GM19351 (cell line): ENCODE measurements around the gene RAD51.

Experiments
- ATAC-seq: cut with Tn5 transposase; IDR thresholded peaks from one replicate; pipeline ENCODE4 v1.9.1; 2021; ENCODE audit warnings: mild to moderate bottlenecking, moderate library complexity; ENCODE audit not compliant: unreplicated experiment

The RAD51 gene

DNA sequence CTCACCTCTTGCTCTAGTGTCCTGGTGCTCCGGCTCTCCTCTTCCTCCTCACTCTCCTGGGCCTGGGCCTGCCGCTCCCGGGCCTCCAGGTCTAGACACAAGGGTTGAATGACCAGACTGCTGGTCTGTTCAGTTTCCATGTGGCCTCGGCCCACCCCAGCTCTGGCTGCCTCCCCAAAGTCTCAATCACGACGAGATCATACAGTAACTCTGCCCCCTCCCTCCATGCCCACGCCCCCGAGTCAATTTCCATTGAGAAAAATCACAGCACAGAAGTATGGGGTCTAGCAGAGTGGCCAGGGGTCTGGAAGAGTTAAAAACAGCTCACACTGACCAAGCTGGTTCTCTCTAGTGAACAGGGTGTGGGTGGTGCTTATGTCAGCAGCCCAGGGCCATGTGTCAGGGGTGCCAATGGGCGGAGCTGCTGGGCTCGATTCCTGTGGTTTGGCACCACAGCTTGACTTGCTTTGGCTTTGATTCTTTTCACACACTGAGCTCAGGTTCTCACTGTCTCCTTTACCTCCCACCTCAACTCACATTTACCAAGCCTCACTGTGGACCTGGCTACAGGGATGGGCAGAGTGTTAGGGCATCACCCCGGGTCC, 81.7 kb downstream of the RAD51 start:
- ATAC-seq, result no peak
